A673 (cell line): ENCODE data around the gene CISD1. TPM values are rescaled to one million over a fixed set of nuclear protein-coding genes. Genes with fewer than 3 reads are reported as not detected.

Experiments
- BruUV-seq: library from RNA; stranded (reverse); fragments of 400-500 nt; replicated peaks from 2 replicates; lab custom pipeline; 2021; lab: Mats Ljungman, UMichigan
- CTCF ChIA-PET: fragments of 300-600 bp; sonication (Branson Sonifier 250); formaldehyde crosslinking; loops from one replicate; lab custom pipeline; 2022; ENCODE audit warnings: antibody characterized with exemption; lab: Charles Lee
- POLR2A ChIA-PET: fragments of 300-600 bp; sonication (Branson Sonifier 250); formaldehyde crosslinking; loops from one replicate; lab custom pipeline; 2022; ENCODE audit warnings: antibody characterized with exemption; ENCODE audit not compliant: low non-redundant PET; lab: Charles Lee
- DNase-seq: peaks from one replicate; pipeline ENCODE4 v3.0.0-alpha.2; 2015; ENCODE audit warnings: low spot score
- H3K27ac ChIP-seq: fragments of 200-600 bp; sonication (generic); 2 replicates; pipeline ENCODE4 v1.5.1; 2016; ENCODE audit warnings: mixed run types, low read depth, mild to moderate bottlenecking, mixed read lengths, antibody characterized with exemption, low read length; ENCODE audit not compliant: poor library complexity, severe bottlenecking
- H3K27me3 ChIP-seq: fragments of 200-600 bp; sonication (generic); replicated peaks from 2 replicates; pipeline ENCODE4 v1.6.1; 2017; ENCODE audit warnings: mixed run types, low read depth, mild to moderate bottlenecking, mixed read lengths, antibody characterized with exemption, low read length; ENCODE audit not compliant: insufficient read depth, poor library complexity
- H3K36me3 ChIP-seq: fragments of 200-600 bp; sonication (generic); 2 replicates; pipeline ENCODE4 v1.6.1; 2016; ENCODE audit warnings: mixed run types, mild to moderate bottlenecking, mixed read lengths, antibody characterized with exemption, low read length; ENCODE audit not compliant: insufficient read depth, poor library complexity, severe bottlenecking
- H3K4me1 ChIP-seq: fragments of 200-600 bp; sonication (generic); 2 replicates; pipeline ENCODE4 v1.6.1; 2017; ENCODE audit warnings: mixed run types, mild to moderate bottlenecking, mixed read lengths, antibody characterized with exemption, low read length; ENCODE audit not compliant: insufficient read depth, poor library complexity, severe bottlenecking
- H3K4me3 ChIP-seq: fragments of 200-600 bp; sonication (generic); 2 replicates; pipeline ENCODE4 v1.5.1; 2016; ENCODE audit warnings: low read depth, mixed run types, mild to moderate bottlenecking, mixed read lengths, low read length; ENCODE audit not compliant: poor library complexity, severe bottlenecking
- H3K9me3 ChIP-seq: fragments of 200-600 bp; sonication (generic); 2 replicates; pipeline ENCODE4 v1.6.1; 2016; ENCODE audit warnings: mixed run types, low read depth, mild to moderate bottlenecking, mixed read lengths, antibody characterized with exemption, low read length; ENCODE audit not compliant: poor library complexity, severe bottlenecking
- CTCF ChIP-seq: fragments of 300-800, 200-600 bp; sonication (generic); conservative IDR thresholded peaks from 2 replicates; pipeline ENCODE4 v1.5.1; 2017; ENCODE audit warnings: low read depth, mild to moderate bottlenecking, antibody characterized with exemption, low read length, moderate library complexity, mixed read lengths
- EZH2 ChIP-seq: fragments of 200-600 bp; sonication (generic); IDR thresholded peaks from 2 replicates; pipeline ENCODE4 v1.6.1; 2017; ENCODE audit warnings: borderline replicate concordance, low read depth, mild to moderate bottlenecking, mixed read lengths, antibody characterized with exemption, low read length; ENCODE audit not compliant: poor library complexity, severe bottlenecking
- intact Hi-C: fragments of 100-400 bp; cut with micrococcal nuclease; formaldehyde crosslinking; loops from one replicate; pipeline ENCODE4 v1.10.0; 2022; ENCODE audit not compliant: unreplicated experiment
- total RNA-seq: library from RNA; stranded (reverse); gene quantifications from 2 replicates; pipeline ENCODE4 v1.2.3, GENCODE V29; 2021

CISD1 gene
- total RNA-seq, 1 experiment from 2014 or later, result 64.5 TPM

DNA sequence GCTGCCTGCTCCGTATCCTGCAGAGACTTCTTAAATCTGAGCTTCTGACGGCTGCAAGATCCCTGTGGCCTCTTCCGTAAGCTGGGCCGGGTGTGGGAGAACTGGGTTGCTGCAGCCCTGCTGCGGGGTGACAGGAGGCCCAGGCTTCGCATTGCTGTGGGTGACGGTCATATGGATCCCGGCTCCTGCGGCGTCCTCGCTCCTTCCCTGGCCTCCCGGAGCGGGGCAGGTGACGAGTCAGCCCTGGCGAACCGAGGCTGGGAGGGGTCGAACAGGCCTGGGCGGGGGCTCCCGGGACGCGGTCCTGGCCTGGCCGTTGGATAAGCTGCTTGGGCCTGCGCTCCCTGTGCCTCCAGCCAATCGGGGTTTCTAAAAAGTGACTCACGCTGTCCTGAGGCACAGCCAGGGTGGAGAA lies 58.0 kb downstream of the CISD1 start:
- DNase-seq, result no peak
- H3K9me3 ChIP-seq, result no peaks in the 10 kb centered on the region
- H3K27me3 ChIP-seq, result no peaks in the 10 kb centered on the region
- BruUV-seq, result no TSS peak
- H3K4me1 ChIP-seq, result no peaks in the 10 kb centered on the region
- no peak overlapping the region for H3K4me3 ChIP-seq
- no peaks in the 10 kb centered on the region for H3K36me3 ChIP-seq
- ChIA-PET CTCF (no interaction called here), POLR2A (no interaction called here)
- intact Hi-C loops, result loop anchor here (10.0 kb wide), 1 partner anchor 188 kb away; the partner anchor contains the start of gene BICC1
- no peak overlapping the region for H3K27ac ChIP-seq
- no peak for TF ChIP-seq CTCF
- no peak for TF ChIP-seq EZH2

- CTCF ChIA-PET, result no interaction called here
- TF ChIP-seq EZH2 (no peak), CTCF (no peak)
- H3K27ac ChIP-seq, result no peak overlapping the region
- DNase-seq, result no peak
- H3K36me3 ChIP-seq, result no peaks in the 10 kb centered on the region
- no peaks in the 10 kb centered on the region for H3K27me3 ChIP-seq
- no peaks in the 10 kb centered on the region for H3K9me3 ChIP-seq
- H3K4me3 ChIP-seq, result no peak overlapping the region
- no peaks in the 10 kb centered on the region for H3K4me1 ChIP-seq
- BruUV-seq, result no TSS peak
- POLR2A ChIA-PET, result no interaction called here
- intact Hi-C loops, result loop anchor here (10.0 kb wide), 1 partner anchor 187 kb away; the partner anchor contains the start of gene BICC1
Measured at GRCh38 chr10:58328233-58328632, 59.3 kb downstream of the CISD1 start.

GRCh38 chr10:58330431-58330830 lies 61.5 kb downstream of the CISD1 start:
- BruUV-seq, result no TSS peak
- intact Hi-C loops, result no loop called here
- Histone ChIP-seq H3K4me3 (no peak overlapping the region), H3K36me3 (no peaks in the 10 kb centered on the region), H3K4me1 (no peaks in the 10 kb centered on the region), H3K27ac (no peak overlapping the region), H3K9me3 (no peaks in the 10 kb centered on the region), H3K27me3 (no peaks in the 10 kb centered on the region)
- TF ChIP-seq CTCF, result no peak
- TF ChIP-seq EZH2, result no peak
- ChIA-PET POLR2A (no interaction called here), CTCF (no interaction called here)
- no peak for DNase-seq
